Inferior parietal cortex (tissue), 1 donor: ENCODE results near the gene TBC1D32.
"Not testable (repeated sequence)": the region's sequence is repeated elsewhere in the genome, so short reads cannot be mapped to it uniquely, and the experiment has no call there.

Experiments
- DNase-seq: peaks from one replicate; pipeline ENCODE4 v3.0.0-alpha.2; 2016; ENCODE audit errors: extremely low spot score

TBC1D32 gene, protein sequence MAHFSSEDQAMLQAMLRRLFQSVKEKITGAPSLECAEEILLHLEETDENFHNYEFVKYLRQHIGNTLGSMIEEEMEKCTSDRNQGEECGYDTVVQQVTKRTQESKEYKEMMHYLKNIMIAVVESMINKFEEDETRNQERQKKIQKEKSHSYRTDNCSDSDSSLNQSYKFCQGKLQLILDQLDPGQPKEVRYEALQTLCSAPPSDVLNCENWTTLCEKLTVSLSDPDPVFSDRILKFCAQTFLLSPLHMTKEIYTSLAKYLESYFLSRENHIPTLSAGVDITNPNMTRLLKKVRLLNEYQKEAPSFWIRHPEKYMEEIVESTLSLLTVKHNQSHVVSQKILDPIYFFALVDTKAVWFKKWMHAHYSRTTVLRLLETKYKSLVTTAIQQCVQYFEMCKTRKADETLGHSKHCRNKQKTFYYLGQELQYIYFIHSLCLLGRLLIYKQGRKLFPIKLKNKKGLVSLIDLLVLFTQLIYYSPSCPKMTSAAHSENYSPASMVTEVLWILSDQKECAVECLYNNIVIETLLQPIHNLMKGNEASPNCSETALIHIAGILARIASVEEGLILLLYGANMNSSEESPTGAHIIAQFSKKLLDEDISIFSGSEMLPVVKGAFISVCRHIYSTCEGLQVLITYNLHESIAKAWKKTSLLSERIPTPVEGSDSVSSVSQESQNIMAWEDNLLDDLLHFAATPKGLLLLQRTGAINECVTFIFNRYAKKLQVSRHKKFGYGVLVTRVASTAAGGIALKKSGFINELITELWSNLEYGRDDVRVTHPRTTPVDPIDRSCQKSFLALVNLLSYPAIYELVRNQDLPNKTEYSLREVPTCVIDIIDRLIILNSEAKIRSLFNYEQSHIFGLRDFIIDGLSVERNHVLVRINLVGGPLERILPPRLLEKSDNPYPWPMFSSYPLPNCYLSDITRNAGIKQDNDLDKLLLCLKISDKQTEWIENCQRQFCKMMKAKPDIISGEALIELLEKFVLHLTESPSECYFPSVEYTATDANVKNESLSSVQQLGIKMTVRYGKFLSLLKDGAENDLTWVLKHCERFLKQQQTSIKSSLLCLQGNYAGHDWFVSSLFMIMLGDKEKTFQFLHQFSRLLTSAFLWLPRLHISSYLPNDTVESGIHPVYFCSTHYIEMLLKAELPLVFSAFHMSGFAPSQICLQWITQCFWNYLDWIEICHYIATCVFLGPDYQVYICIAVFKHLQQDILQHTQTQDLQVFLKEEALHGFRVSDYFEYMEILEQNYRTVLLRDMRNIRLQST

DNA sequence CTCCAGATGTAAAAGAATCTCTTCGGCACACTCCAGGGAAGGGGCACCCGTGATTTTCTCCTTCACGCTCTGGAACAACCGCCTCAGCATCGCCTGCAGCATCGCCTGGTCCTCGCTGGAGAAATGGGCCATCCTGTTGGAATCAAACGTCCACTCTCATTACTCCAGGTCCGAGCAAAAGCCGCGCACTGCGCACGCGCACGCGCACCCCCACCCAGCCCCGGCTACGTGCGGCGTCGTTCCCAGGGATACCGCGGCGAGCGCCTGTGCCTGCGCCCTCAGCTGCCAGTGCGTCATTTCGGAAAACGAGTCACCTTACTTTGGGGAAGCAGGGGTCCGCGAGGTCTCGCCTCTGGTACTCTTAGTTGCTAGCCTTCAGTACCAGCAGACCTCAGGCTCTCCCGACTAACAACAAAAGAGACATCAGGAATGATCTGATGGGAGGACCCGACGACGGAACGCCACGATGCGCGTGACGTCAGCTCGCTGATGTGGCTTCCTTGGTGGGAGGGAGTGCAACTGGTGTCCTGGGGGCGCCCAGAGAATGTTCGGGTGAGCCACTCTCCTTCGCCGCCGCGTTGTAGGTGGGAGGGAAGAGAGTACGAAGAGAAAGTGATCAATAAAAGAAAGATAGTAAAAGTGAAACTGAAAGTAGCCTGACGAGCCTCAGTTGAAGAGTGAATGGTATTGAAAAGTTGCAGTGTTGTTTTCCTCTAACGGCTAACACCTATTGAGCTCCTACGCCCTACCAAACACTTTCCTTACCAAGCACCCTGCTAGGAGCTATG is at the start of gene TBC1D32:
Gene TBC1D32, minus strand, starts transcription at position 182 of the 788 bp plus-strand sequence. Its CDS starts 50 bp downstream, at position 132.
- DNase-seq: peak; percentile 90

DNA sequence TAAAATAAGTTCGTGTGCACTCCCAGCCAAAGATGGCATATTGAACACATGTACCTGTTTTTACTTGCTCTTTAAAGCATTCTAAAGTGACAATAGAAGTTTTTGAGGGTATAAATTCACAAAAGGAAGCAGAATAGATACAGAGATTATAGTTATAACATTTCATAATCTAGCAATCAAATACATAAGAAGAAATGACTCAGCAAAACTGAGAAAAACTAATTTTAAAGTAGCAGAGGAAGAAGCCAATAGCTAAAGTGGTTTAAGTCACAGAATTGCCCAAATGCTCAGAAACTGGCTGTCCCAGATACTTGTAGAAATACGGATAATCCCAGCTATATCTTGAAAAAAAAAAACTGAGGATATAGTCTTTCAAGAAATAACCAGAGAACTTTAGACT is 49.2 kb upstream of the TBC1D32 start:
- no peak for DNase-seq

DNA sequence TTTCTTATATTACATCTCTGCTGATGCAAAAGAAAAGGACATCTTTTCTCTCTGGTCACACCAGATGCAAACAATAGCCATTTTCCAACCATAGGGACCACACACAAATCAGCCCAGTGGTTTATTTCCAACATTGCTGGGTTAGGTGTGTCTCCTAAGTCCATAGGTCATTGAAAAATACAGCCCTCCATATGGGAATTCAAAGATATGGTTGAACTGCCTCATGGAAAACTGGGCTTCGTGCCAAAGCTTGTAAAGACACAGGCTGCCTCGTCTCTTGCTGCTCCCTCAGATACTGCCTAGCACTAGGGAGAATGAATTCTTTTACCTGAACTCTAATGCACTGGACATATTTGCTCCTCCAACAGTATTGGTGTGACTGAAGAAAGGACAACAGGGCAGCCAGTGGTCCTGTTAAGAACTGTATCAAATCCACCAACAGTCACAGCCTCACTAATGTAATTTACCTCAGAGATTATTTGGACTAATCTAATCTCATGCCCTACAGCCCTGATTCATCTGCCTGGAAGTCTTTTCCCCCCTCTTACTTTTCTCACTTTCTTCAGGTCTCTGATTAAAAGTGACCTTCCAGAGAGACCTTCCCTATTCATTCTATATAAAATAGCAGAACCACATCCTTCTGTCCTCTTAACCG is 48.3 kb upstream of the TBC1D32 start:
- no peak for DNase-seq

DNA sequence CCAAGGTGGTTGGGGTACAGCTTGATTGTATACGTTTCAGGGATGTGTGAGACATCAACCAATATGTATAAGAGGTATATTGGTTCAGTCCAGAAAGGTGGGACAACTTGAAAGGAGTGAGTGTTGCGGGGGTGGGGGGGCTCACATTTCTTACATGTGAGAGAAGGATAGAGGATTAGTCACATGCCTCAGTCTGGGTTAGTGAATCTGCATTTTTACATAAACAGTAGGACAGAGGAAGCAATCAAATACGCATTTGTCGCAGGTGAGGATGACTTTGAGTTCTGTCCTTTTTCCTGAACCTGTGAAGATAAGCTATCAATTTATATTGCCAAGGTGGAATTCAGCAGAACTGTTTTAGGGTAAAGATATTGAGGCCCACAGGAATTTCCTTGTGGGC is 42.1 kb upstream of the TBC1D32 start:
- no peak for DNase-seq

DNA sequence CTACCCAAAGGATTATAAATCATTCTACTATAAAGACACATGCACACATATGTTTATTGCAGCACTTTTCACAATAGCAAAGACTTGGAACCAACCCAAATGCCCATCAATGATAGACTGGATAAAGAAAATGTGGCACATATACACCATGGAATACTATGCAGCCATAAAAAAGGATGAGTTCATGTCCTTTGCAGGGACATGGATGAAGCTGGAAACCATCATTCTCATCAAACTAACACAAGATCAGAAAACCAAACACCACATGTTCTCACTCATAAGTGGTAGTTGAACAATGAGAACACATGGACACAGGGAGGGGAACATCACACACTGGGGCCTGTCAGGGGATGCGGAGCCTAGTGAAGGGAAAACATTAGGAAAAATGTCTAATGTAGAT is 39.9 kb upstream of the TBC1D32 start:
- not testable (repeated sequence) for DNase-seq

DNA sequence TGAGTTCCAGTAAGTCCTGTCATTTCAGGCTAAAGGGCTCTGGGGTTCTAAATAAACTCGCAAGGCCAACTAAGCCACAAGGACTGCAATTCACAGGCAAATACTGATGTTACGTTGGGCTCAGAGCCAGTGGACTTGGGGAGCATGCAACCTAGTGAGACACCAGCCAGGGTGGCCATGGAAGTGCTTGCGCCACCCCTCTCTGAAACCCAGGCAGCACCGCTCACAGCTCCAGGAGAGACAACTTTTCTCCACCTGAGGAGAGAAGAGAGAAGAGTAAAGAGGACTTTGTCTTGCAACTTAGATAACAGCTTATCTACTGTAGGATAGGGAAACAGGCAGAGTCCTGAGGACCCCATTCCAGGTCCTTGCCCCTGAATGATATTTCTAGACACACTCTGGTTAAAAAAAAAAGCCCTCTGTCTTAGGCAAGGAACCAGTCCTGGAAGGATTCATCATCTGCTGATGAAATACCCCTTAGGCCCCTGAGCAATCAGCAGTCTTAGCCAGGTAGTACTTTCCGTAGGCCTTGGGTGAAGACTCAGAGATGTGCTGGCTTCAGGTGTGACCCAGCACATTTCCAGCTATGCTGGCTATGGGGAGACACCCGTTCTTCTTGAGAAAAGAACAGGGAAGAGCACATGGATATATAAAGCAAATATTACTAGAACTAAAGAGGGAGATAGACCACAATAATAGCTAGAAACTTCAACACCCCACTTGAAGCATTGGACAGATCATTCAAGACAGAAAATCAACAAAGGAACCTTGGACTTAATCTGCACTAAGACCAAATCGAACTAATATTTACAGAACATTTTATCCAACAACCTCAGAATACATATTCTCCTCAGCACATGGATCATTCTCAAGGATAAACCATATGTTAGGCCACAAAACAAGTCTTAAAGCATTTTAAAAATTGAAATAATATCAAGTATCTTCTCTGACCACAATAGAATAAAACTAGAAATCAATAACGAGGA is 31.5 kb upstream of the TBC1D32 start:
- no peak for DNase-seq

DNA sequence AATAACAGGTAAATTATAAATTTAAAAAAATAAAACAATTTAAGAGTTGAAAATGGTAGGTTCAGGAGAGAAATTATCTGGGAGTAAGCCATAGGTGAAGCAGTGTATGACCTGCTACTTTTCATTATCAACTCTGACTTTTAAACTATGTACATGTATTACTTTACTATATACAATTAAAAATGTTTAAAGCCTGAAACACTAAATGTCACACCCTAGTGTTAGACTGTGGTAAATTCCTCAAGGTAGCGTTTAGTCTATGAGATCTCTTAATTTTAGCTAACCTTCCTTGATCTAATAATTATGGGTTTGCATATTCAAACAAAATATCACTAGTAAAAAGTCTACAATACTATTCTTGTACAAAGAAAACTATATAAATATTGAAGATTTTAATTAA is 22.3 kb upstream of the TBC1D32 start:
- DNase-seq: no peak

DNA sequence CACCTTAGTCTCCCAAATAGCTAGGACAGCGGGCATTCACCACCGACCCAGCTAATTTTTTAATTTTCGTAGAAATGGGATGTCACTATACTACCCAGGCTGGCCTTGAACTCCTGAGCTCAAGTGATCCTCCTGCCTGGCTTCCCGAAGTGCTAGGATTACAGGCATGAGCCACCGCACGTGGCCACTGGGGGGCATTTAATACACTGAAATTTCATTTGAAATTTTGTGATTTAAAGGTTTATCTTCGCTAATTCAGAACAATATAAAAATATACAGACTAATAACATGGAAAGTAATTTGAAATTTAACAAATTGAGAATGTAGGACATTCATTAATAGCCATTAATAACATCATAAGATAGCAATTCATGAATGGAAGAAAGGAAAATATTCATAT is 20.5 kb upstream of the TBC1D32 start:
- no peak for DNase-seq

DNA sequence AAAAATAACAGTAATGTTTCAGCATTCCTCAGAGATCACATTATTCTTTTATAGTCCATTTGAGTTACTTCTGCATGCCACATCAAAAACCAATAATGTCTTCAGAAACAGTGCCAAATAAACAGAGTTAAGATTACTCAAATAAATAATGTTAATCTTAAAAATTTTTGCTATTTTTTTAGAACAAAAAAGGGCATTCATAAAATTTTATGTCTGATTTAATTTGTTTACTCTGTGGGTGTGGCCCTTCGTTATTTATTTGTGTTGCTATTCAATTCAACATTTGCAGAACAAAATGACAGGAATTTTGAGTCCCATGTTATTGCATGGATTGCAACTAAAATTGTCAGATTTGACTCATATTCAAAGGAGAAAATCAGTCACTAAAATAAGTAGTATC is 18.7 kb upstream of the TBC1D32 start:
- DNase-seq: no peak

DNA sequence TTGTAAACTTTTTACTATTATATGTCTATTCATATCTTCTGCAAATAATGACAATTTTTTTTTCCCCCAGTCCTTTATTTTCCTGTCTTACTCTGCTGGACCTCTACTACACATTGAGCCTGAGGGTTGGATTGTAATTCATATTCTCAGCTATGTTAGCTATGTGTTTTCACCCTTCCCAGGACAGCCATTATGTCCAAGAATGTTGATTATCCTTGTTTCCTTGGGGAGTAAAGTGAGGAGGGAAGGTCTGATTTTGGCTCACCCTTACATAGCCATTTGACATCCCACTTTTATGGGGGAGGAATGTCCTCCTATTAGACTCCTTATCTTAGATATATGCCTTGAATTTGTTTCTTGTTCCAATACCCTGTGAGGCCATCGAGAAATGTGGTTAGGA is 17.6 kb upstream of the TBC1D32 start:
- no peak for DNase-seq

DNA sequence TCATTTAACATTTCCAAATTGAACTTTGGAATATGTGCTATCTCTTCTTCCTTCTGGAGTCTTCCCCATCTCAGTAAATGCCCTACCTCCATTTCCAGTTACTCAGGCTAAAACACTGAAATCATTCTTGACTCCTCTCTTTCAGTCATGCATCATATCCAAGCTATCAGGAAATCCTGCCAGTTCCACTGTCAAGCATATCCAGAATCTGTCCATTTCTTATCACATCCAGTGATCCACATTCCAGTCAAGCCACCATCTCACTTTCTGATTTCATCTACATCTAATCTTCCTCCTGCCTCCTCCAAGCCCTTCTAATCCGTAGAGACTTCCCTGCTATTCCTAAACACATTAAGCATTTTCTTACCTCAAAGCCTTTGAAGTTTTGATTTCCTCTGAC is 15.3 kb upstream of the TBC1D32 start:
- DNase-seq: no peak

DNA sequence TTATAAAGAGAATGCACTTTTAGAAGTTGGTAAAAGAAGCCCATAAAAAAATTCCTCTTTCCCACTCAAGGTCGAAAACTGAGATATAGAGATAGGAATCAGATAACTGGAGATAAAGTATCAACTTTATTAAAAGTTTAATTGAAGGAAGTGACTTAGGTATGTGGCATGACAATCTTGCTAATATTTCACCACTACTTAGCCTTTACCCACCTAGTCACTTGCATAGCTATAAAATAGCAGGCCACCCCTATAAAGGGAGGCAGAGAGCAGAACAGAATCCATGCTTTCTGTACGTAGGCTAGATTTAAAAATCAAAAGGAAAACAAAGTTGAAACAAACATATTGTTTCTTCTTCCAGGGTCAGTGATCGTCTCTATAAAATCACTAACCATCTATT is 13.2 kb upstream of the TBC1D32 start:
- no peak for DNase-seq

DNA sequence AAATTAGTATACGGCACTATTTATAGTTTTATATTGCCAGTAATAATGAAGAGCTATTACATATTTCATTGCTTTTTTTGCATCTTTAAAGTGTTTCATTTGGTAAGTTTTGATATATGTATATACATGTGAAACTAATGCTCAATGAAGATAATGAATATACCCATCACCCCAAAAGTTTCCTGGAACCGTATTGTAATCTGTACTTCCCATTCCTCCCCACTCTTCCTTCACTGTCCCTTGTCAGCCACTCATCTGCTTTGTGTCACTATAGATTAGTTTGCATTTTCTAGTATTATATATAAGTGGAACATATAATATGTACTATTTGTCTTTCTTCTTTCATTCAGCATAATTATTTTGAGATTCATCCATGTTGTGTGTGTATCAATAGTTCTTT is 10.3 kb upstream of the TBC1D32 start:
- DNase-seq: no peak

DNA sequence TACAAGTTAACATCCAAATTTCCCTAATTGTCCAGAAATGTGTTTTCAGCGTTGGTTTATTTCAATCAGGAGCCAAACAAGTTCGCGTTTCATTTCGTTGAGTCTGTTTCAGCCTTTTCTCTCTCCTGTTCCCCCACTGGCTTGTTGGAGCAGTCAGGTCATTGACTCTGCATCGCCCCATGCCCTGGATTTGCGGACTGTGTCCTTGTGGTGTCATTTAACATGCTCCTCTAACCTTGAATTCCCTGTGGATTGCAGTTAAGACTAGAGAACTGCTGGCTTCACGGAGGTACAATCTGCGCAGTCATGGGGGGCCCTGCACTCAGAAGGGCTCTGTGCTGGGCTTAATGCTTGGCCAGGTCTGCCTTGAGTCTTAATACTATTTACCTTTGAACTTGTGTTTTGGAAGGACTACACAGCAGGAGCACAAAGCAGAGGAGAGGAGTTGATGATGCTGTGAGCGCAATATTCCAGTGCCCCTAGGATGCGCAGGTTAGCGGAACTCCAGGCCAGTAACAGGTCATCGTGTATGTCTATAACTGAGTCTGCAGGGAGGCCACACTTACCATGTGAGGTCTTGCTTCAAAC is 5.5 kb upstream of the TBC1D32 start:
- no peak for DNase-seq

DNA sequence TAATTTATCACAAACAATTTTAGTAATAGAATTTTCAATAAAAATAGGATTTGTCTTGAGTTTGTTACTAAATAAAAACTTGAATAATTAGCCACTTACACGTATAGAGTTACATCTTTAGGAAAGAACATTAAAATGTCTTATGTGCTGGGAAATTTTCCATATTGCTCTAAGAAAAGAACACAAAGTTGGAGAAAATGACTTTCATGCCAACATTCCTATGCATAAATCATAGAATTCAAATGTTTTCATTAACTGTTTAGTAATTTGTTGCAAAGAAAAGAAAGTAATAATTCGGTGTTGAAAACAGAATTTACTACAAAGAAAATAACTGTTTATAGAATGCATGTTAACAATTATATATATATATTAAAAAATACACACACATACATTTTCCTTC is 4.7 kb upstream of the TBC1D32 start:
- DNase-seq: no peak

DNA sequence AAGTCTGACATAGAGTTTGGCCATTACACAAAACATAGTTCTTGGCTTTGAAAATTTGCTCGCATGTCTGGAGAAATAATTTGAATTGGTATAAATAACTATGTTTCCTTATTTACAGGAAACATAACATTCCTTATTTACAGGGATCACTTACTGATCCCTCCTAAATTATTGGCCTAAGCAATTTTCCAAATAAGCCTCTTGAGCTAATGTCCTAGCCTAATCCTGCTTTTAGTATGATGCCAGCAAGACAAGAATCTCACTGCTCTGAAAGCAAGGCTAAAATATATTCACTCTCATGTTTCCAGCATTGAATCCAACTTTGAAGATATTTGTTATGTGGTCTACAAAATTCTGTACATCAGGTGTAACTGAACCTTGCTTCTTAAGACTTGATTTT is 4.1 kb upstream of the TBC1D32 start:
- DNase-seq: no peak

DNA sequence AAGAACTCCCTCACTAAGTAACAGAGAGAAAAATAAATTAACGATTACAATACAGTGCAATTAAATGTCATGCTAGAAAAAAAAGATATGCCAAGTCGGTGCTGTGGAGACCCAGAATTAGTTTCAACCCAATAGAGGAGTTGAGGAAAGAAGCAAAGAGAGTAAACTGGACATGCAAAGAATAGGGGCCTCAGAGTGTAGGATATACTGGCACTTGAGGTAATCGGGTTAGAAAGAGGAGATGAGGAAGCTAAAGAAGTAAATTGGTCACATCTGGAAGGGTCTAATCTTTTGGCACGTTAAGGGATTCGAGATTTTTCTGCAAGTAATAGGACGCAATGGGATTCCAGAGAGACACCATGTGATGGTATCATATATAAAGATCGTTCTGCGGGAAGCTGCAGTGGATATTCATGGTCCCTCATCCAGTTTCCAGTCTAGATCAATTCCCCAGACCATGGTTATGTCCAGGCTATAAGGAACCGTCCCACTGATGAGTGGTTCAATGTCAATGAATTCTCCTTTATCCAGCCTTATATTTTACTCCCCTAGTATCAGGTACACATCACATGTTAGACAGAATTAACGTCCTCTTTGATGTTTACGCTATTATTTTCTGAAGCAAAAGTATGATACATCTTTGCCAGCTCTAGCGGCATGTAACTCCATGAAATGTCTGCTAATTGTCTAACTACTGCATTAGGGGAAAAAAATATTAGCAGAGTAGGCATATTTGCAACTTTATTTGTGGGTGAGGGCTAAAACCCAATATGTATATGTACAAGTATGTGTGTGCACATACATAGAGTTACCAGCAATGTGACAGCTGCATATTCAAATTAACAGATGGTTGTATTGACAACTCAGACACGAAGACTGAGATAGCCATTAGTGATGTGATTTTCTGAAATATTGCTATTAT is 1.1 kb upstream of the TBC1D32 start:
- DNase-seq: peak; percentile 16

DNA sequence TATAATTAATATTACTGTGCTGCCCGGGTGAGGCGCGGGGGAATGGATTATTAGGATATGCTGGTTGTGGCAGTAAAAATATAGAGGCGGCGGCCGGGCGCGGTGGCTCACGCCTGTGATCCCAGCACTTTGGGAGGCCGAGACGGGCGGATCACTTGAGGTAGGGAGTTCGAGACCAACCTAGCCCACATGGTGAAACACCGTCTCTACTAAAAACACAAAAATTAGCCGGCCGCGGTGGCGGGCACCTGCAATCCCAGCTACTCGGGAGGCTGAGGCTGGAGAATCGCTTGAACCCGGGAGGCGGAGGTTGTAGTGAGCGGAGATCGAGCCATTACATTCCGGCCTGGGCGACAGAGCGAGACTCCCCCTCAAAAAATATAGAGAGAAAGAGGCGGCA is 586 bp downstream of the TBC1D32 start:
- not testable (repeated sequence) for DNase-seq
